PC-3 (cell line): ENCODE data around the gene RNF26.

ENCODE experiments used
- EZH2 ChIP-seq: fragments of 300-600 bp; sonication (generic); IDR thresholded peaks from one replicate; pipeline ENCODE4 v1.6.1; 2017; ENCODE audit warnings: antibody characterized with exemption, mild to moderate bottlenecking, low read length; ENCODE audit not compliant: unreplicated experiment
- EZH2phosphoT487 ChIP-seq: fragments of 300-600 bp; sonication (generic); IDR thresholded peaks from 2 replicates; pipeline ENCODE4 v1.6.1; 2018; ENCODE audit warnings: mild to moderate bottlenecking, antibody characterized with exemption, low read length, borderline replicate concordance
- TF ChIP-seq, protein P1 (sequence below): fragments of 300-600 bp; sonication (generic); conservative IDR thresholded peaks from 2 replicates; pipeline ENCODE4 v1.5.1; 2017; ENCODE audit warnings: antibody characterized with exemption, low read depth, mild to moderate bottlenecking, low read length

DNA sequence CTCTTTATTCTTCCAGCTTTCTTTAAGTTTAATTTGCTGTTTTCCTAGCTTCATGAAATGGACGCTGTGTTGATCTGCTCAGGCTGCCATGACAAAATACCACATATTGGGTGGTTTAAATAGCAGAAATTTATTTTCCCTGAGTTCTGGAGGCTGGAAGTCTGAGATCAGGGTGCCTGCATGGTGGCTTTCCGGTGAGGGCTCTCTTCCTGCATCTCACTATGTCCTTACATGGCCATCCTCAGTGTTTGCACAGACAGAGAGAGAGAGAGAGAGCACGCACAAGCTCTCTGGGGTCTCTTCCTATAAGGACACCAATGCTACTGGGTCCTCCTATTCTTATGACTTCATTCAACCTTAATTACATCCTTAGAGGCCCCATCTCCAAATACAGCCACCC, 46.1 kb upstream of the RNF26 start:
- TF ChIP-seq, protein P1, sequence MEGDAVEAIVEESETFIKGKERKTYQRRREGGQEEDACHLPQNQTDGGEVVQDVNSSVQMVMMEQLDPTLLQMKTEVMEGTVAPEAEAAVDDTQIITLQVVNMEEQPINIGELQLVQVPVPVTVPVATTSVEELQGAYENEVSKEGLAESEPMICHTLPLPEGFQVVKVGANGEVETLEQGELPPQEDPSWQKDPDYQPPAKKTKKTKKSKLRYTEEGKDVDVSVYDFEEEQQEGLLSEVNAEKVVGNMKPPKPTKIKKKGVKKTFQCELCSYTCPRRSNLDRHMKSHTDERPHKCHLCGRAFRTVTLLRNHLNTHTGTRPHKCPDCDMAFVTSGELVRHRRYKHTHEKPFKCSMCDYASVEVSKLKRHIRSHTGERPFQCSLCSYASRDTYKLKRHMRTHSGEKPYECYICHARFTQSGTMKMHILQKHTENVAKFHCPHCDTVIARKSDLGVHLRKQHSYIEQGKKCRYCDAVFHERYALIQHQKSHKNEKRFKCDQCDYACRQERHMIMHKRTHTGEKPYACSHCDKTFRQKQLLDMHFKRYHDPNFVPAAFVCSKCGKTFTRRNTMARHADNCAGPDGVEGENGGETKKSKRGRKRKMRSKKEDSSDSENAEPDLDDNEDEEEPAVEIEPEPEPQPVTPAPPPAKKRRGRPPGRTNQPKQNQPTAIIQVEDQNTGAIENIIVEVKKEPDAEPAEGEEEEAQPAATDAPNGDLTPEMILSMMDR: no peak
- TF ChIP-seq EZH2 (no peak), EZH2phosphoT487 (no peak)
